AG10803 (cell line): ENCODE measurements around the gene FOXJ1.
A peak's percentile ranks its signal among the peaks of the same experiment; 100 is the strongest.

ENCODE experiments used
- DNase-seq: peaks from one replicate; pipeline ENCODE4 v3.0.0; 2010; ENCODE audit warnings: low read depth
- H3K4me3 ChIP-seq: 2 replicates; pipeline ENCODE4 v1.5.1; 2011; ENCODE audit warnings: mild to moderate bottlenecking, low read length, control low read depth
- TF ChIP-seq, protein P1 (sequence below): conservative IDR thresholded peaks from 2 replicates; pipeline ENCODE4 v1.5.1; 2011; ENCODE audit warnings: mild to moderate bottlenecking, low read length, control low read depth, inconsistent platforms

The FOXJ1 gene

DNA sequence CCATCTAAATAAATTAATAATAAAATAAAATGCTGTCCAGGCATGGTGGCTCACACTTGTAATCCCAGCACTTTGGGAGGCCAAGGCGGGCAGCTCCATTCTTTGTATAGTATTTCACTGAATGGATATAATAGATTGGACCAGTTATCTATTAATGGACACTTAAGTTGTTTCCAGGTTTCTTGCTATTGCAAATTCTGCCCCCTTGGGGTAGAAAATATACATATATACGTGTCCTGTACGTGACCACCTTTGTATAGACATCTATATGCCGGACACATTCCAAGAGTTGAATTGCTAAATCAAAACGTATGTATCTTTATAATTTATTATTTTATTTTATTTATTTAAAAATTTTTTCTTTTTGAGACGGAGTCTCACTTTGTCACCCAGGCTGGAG is 33.5 kb downstream of the FOXJ1 start:
- TF ChIP-seq, protein P1, sequence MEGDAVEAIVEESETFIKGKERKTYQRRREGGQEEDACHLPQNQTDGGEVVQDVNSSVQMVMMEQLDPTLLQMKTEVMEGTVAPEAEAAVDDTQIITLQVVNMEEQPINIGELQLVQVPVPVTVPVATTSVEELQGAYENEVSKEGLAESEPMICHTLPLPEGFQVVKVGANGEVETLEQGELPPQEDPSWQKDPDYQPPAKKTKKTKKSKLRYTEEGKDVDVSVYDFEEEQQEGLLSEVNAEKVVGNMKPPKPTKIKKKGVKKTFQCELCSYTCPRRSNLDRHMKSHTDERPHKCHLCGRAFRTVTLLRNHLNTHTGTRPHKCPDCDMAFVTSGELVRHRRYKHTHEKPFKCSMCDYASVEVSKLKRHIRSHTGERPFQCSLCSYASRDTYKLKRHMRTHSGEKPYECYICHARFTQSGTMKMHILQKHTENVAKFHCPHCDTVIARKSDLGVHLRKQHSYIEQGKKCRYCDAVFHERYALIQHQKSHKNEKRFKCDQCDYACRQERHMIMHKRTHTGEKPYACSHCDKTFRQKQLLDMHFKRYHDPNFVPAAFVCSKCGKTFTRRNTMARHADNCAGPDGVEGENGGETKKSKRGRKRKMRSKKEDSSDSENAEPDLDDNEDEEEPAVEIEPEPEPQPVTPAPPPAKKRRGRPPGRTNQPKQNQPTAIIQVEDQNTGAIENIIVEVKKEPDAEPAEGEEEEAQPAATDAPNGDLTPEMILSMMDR, result 0 out of 2 replicates have a peak, but pooled peaks have one; percentile 8
- no peak for DNase-seq
- no peak overlapping the region for H3K4me3 ChIP-seq

DNA sequence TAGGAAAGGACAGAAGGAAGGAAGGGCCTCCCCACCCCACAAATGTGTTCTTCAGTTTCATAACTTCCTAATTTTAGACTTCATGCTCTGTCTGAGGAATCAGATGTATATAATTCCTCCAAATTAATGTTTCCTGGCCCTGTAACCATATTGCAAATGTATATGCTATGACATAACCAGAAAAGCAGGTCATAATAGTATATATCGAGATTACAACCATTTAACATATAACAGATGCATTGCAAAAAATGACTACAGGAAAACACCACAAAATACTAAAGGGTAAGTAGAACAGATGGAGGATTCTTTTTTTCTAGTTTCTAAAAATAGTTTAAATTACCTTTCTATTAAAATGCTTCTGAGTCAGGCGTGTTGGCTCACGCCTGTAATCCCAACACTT is 34.3 kb downstream of the FOXJ1 start:
- no peak overlapping the region for H3K4me3 ChIP-seq
- TF ChIP-seq, protein P1, result no peak
- DNase-seq, result no peak

DNA sequence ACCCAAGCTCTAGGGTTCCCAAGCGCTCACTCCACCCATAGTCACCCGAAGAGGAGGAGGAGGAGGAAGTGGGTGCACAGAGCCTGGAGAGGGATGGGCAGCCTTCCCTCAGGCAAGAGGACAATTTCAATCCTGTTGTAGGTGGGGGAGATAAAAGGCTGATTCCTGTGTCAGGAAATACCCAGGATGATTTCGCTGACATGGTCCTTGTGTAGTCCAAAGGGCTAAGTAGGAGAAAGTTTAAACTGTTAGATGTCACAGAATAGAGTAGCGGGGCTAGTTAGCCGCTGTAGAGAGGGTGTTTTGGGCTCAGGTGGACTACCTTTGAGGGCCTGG is 36.2 kb downstream of the FOXJ1 start:
- TF ChIP-seq, protein P1, result no peak
- DNase-seq, result no peak
- no peak overlapping the region for H3K4me3 ChIP-seq

GRCh38 chr17:76104140-76104895 is 36.7 kb downstream of the FOXJ1 start:
- DNase-seq, result no peak
- TF ChIP-seq, protein P1, result no peak
- H3K4me3 ChIP-seq, result peak overlapping the region; percentile 96

- H3K4me3 ChIP-seq, result peak within 1 kb of the TSS; percentile 96
- TF ChIP-seq, protein P1, result 0 out of 2 replicates have a peak, but pooled peaks have one; percentile 24
- peak; percentile 85 for DNase-seq
Measured at GRCh38 chr17:76103274-76104139, 37.5 kb downstream of the FOXJ1 start, which contains the start of gene EXOC7. EXOC7 (minus strand) TSS chr17:76103787; CDS start chr17:76103692, 95 bp downstream.

GRCh38 chr17:76102944-76103273 is 38.1 kb downstream of the FOXJ1 start:
- H3K4me3 ChIP-seq, result peak overlapping the region; percentile 96
- no peak for DNase-seq
- TF ChIP-seq, protein P1, result no peak
